Cortex of kidney (tissue), 1 donor: Measurements from ENCODE around the gene FAM120B.

Experiments used
- DNase-seq: peaks from one replicate; lab custom pipeline; 2025; lab: John Stamatoyannopoulos, UW

FAM120B gene

GRCh38 chr6:170271771-170272314 is 34.7 kb upstream of the FAM120B start:
- no peak for DNase-seq

DNA sequence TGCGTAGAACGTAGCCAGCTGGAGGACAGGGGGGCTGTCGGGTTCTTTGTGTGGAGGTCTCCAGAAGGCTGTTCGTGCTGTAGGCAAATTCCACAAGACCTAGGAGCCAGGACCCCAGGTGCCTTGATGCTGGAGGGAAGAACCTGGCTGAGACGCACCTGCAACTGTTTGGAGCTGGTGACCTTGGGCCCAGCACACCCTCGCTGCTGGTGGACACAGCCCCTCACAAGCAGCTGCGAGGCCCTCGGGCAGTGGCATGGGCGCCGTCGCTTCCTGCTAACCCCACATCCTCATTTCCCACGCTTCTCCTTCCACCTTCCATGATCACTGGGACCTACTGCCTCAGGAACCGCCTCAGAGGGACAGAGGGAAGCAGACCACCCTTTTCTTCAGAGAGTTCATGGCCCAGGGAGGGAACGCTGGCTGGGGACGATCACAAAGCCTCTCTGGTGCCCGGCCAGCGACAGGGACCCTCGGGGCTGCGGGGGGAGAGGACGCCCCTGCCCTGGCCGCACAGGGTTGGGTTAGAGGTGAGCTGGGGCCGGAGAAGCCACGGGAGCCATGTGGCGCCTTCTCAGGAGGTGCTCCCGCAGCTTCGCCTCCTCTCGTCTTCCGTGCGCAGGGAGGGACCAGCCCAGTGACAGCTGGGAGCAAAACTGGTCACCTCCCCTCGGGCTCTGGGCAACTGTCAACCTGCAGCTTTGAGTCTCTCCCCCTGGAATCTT is 34.1 kb upstream of the FAM120B start:
- DNase-seq: no peak

GRCh38 chr6:170273191-170273590 is 33.4 kb upstream of the FAM120B start:
- DNase-seq: no peak

DNA sequence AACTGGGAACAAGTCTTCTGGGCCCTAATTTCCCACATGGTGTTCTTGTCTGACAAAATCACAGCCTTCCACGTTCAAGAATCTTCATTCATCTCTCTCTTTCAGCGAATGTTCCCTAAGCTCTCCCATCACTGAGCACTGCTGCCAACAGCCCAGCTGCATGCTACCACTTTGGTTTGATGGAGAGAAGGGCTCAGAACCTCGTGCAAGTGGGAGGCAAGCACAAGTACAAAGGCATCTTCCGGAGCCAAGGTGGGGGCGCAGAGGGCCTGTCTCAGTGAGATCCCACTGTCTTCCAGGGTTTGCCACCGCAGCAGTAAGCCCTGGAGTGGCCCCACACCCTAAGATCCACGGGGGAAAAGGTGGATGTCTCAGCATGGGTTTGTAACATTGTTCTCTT is 32.9 kb upstream of the FAM120B start:
- no peak for DNase-seq

DNA sequence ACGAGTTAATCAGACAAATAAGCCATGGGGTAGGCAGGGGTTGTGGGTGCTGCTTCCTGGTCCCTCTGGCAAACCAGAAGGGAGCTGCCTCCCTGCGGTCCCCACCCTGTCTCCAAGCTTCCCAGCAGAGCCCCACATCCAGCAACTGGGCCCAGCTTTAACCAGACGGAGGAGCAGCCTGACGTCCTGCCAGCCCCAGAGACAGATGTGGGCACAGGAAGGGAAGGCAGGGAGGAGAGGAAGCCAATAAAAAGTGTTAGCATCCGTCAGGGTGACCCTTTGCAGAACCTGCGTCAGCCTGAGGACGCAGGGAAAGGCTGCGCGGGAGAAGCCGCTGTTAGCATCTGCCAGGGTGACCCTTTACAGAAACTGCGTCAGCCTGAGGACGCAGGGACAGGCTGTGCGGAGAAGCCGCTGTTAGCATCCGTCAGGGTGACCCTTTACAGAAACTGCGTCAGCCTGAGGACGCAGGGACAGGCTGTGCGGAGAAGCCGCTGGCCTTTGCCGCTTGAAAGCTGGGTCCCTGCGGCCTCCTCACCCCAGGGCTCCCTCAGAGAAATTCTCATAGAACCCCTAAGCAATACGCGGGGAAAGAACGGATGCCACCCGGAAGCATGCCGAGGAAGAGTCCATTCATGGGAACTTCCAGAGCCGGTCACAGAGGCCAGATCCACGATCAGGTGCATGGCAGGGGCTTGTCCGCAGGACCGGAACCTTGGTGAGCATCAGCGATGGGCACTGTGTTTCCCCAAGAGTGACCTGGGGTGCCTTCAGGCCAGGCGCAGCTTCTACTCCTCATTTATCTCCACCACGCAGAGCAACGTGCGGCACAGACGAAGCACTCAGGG is 31.6 kb upstream of the FAM120B start:
- no peak for DNase-seq

DNA sequence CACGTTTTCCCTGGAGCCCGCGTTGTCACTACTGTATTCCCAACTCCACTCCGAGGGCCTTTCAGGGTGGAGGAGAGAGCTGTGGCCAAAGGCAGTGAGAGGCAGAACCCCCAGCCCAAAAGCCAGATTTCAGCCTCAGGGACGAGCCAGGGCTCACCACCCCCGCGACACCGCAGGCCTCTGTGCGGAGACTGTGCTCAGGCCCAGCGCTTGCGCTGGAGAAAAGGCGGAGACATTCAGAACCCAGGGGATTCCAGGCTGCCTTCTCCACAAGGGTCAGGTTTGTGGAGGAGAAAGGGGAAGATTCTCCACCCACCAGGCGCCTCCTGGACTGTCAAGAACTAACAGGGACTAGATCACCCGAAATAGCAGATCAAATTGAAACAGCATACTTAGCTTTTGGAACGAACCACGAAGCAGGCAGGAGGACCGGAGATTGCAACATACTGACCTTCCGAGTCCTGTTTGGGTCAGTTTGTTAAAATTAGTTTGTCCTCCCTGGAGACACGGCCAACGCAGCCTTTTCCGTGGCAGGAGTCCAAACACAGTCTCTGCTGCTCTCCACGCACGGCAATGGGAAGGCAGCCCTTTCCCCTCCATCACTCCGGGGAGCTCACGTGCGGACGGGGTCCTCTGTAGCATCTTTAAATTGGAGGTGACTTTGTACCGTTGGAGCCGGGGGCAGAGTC is 30.0 kb upstream of the FAM120B start:
- DNase-seq: no peak

DNA sequence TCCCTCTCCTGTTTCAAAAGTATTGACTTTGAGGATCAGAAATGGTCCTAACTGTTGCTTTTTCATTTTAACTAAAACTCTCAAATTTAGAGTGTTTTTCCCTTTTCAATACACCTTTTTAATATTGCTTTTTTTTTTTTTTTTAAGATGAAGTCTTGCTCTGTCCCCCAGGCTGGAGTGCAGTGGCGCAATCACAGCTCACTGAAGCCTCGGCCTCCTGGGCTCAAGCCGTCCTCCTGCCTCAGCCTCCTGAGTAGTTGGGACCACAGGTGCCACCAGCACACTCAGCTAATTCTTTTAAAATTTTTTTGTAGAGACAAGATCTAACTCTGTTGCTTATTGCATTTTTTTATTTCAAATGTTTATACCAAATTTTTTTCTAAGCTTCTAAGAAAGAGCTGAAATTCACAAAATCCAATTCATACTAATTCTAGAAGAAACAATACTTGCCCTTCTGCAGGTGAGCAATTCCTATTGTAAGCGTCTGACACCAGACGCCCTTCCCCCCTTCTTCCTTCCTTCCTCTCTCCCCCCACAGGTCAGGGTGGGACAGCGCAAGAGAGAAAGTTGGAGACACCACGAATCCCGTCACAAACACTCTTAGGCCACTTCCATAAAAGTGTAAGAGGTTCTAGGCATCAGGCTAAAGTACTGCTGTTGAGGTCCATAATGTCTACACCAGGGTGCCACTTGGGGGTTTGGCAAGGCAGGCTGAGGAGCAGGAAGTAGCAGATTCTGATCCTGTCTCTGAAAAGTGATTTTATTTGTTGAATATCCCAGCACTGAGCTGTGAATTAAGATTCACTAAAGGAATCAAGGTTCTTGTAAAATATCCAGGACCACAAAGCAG is 28.4 kb upstream of the FAM120B start:
- no peak for DNase-seq

DNA sequence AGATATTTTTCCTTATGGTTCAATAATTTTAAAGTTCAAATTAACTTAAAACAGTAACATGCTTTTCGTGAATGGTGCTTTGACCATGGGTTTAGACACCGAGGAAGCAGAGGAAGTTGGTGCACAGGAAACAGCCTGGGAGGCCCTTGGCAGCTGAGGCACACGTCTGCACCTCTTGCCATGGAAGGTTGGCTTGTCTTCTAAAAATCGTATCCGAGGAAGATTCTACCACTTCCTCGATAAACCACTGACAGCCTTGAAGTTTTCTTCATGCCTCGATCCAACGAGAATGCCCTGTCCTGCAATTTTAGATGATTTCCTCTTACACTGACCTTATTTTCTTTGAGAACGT is 27.8 kb upstream of the FAM120B start:
- no peak for DNase-seq

- no peak for DNase-seq
Measured at GRCh38 chr6:170279426-170279825, 27.1 kb upstream of the FAM120B start.

GRCh38 chr6:170279977-170280688 is 26.4 kb upstream of the FAM120B start:
- DNase-seq: no peak

- DNase-seq: no peak
Measured at GRCh38 chr6:170280689-170281045, 25.9 kb upstream of the FAM120B start.

DNA sequence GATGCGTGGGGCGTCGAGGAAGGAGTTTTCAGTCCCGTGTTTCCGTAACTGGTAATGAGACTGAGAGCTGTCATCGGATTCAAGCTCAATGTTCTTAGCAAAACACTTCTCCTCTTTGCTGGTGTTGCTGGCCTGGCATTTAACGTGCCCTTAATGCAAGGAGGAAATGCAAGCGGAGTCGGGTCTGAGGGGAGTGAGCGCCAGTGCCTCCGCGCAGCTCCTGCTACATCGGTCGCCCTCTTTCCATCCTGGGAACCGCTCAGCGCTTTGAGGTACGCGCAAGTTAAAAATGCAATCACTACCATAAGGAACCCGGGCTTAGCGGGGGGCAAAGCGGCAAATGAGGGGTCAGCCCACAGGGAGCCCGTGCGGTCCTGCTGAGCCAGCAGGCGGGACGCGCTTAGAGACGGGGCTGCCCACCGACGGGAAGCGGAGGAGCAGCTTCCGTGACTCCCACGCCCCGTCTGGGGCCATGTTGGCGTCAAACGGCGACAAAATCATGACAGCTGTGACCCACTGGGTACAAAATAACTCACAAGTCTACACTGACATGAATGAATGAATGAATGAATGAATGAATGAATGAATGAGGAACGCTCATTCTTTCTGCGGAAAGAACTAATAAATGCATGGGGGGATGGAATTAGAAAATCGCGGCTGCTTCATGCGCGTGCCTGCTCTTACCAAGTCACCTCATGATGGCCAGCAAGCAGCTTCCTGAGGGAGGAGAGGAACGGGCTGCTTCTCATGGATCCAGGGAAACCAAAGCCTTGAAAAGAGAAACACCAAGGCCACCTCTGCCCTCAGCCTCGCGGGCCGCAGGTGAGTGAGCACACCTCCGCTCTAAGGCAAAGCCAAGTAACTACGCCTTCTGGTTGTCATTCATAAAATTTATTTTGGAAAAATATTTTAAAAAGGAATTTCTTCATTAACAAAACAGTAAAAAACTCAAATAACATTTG is 24.9 kb upstream of the FAM120B start:
- no peak for DNase-seq

GRCh38 chr6:170282512-170283158 is 23.9 kb upstream of the FAM120B start:
- no peak for DNase-seq

GRCh38 chr6:170283212-170284081 is 23.1 kb upstream of the FAM120B start:
- no peak for DNase-seq

- no peak for DNase-seq
Measured at GRCh38 chr6:170284126-170284773, 22.3 kb upstream of the FAM120B start.

DNA sequence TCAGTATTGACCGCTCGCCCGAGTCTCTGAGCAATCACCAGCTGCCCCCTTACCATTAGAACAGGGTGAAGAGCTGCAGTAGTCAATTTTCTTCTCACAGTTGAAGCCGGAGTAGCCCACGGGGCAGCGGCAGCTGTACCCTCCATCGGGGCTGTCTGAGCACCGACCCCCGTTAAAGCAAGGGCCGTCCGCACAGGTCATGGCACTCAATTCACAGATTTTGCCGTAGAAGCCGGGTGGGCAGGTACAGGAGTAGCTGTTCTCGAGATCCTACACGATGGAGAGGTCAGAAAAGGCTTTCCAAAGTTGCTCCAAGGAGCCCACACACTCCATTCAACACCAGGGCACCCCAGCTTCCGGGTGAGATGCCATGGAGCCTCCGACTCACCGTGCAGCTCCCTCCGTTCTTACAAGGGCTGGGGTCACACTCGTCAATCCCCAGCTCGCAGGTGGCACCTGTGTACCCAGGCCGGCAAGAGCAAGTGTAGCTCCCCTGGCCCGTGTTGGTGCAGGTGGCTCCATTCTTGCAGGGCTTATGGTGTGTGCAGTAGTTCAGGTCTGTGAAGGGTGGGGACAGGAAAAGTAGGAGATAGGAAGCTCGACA is 21.6 kb upstream of the FAM120B start:
- no peak for DNase-seq

DNA sequence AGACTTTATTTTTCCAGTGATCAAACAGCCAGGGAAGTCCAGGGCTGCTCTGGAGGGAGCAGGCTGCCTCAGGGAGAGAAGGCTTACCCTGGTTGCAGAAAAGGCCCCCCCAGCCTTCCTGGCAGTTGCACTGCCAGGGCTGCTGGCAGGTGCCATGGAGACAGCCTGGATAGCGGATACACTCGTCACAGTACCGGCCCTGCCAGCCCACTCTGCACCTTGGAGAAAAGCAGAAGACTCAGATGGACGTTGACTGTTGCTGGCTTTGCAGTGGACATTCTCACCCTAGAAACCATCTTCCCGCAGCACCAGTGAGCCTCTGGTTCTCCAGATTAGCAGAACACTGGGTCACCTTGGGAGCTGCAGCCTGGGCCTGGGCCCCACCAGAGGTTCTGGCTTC is 21.1 kb upstream of the FAM120B start:
- DNase-seq: no peak
